Breast epithelium (tissue), 3 donors: ENCODE data around the gene TPGS2.

Experiments
- POLR2A ChIP-seq: fragments of 450-650 bp; IDR thresholded peaks from one replicate; pipeline ENCODE4 v1.6.1; 2016; ENCODE audit warnings: antibody characterized with exemption, mild to moderate bottlenecking, moderate library complexity
- POLR2AphosphoS5 ChIP-seq, 3 donors: sonication (generic); formaldehyde crosslinking; IDR thresholded peaks; one replicate each; pipeline ENCODE4 v1.6.1; 2017; ENCODE audit warnings: antibody characterized with exemption in 3 of 3
- TF ChIP-seq, protein P1 (sequence below), 3 donors: fragments of 450-650 bp; IDR thresholded peaks; one replicate each; pipeline ENCODE4 v1.5.1; 2016 to 2017; ENCODE audit warnings: antibody characterized with exemption in 3 of 3, mild to moderate bottlenecking in 3 of 3, moderate library complexity in 3 of 3

DNA sequence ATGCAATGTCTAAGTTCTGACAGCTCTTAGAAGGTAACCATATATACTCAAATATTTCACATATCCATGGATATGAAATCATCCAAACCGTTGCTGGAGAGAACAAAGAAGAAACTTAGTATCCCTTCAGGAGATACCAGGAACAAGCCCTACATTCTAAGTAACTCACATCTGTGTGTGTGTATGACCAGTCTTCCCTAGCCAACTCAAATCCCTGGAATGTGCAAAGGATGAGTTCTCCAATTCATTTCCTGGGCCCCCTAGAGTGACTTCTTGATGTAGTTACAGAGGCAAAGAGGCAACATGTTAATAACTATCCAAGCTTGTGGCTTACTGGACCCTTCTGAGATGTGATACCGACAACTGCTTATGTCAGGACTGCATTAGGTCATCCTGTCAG lies 20.1 kb downstream of the TPGS2 start:
- TF ChIP-seq POLR2AphosphoS5 (IDR thresholded peaks at IDR 0.05) (no peak), POLR2A (no peak)
- TF ChIP-seq, protein P1, sequence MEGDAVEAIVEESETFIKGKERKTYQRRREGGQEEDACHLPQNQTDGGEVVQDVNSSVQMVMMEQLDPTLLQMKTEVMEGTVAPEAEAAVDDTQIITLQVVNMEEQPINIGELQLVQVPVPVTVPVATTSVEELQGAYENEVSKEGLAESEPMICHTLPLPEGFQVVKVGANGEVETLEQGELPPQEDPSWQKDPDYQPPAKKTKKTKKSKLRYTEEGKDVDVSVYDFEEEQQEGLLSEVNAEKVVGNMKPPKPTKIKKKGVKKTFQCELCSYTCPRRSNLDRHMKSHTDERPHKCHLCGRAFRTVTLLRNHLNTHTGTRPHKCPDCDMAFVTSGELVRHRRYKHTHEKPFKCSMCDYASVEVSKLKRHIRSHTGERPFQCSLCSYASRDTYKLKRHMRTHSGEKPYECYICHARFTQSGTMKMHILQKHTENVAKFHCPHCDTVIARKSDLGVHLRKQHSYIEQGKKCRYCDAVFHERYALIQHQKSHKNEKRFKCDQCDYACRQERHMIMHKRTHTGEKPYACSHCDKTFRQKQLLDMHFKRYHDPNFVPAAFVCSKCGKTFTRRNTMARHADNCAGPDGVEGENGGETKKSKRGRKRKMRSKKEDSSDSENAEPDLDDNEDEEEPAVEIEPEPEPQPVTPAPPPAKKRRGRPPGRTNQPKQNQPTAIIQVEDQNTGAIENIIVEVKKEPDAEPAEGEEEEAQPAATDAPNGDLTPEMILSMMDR (IDR thresholded peaks at IDR 0.05), result no peak
